ENCODE measurements around the gene RNPEPL1.

The RNPEPL1 gene

GRCh38 chr2:240582781-240583180, 14.5 kb downstream of the RNPEPL1 start (continued):
- TF ChIP-seq TCF7L2 (IDR thresholded peaks at IDR 0.05; ENCODE audit: borderline replicate concordance, low read depth, low read length) (no peak), INSM2 (tag by site-specific recombination; IDR thresholded peaks at IDR 0.05) (no peak)

DNA sequence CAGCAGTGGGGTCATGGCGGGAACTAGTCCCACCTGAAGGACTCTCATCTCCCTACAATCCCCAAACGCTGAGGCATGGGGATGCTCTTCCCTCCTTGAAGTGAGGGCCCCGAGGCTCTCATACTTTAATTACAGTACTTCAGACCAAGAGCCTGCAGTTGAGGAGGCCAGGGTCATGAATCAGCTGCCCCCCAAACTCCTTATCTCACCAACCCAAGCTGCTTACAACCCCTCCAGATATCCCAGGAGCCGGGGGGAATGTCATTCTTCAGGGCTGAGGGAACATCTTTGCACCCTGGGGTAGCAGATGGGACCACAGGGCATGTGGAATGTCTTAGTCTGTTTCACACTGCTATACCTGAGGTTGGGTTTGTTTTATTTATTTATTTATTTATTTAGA, 15.5 kb downstream of the RNPEPL1 start:
- Histone ChIP-seq H3K4me3 (ENCODE audit: low read depth, low read length) (no peak overlapping the region), H3K27ac (ENCODE audit: extremely low read depth, low read depth, low read length) (no peak overlapping the region), H3K36me3 (ENCODE audit: control insufficient read depth in 2 of 2, insufficient read depth in 1 of 2, low read length in 2 of 2) (peaks cover 0 to 19% of the 10 kb centered on the region in 2 experiments; a peak in 1 of 3 replicates), H3K9me3 (ENCODE audit: control insufficient read depth, insufficient read depth, low read depth, low read length) (no peaks in the 10 kb centered on the region), H3K4me1 (ENCODE audit: control insufficient read depth, insufficient read depth, low read length) (peaks cover 21% of the 10 kb centered on the region)
- CTCF ChIA-PET, result interaction anchor here (0.6 to 5.5 kb wide), 2 partner anchors 17 to 351 kb away, joined by 5 to 34 read pairs; no protein-coding TSS in a partner anchor
- POLR2A ChIA-PET, result no interaction called here
- TF ChIP-seq ZNF221 (tag by site-specific recombination; IDR thresholded peaks at IDR 0.05; ENCODE audit: borderline replicate concordance) (no peak), ZNF660 (tag by site-specific recombination; IDR thresholded peaks at IDR 0.05) (no peak), ZNF664 (tag by site-specific recombination; IDR thresholded peaks at IDR 0.05) (no peak), ZNF112 (tag by site-specific recombination; IDR thresholded peaks at IDR 0.05) (no peak), PATZ1 (tag by site-specific recombination; IDR thresholded peaks at IDR 0.05) (no peak), ZNF114 (tag by site-specific recombination; IDR thresholded peaks at IDR 0.05) (no peak), SALL2 (tag by site-specific recombination; IDR thresholded peaks at IDR 0.05; ENCODE audit: borderline replicate concordance) (no peak), ZSCAN23 (tag by site-specific recombination; IDR thresholded peaks at IDR 0.05) (no peak), GLI2 (tag by site-specific recombination; IDR thresholded peaks at IDR 0.05; ENCODE audit: borderline replicate concordance, low read depth) (no peak), MZF1 (tag by site-specific recombination; IDR thresholded peaks at IDR 0.05; ENCODE audit: borderline replicate concordance) (no peak), ZNF362 (tag by site-specific recombination; IDR thresholded peaks at IDR 0.05) (no peak), HOXC10 (CRISPR knock-in tag; IDR thresholded peaks at IDR 0.05) (no peak), ZNF24 (tag by site-specific recombination; IDR thresholded peaks at IDR 0.05) (no peak), KLF10 (tag by site-specific recombination; IDR thresholded peaks at IDR 0.05) (no peak), ZNF776 (tag by site-specific recombination; IDR thresholded peaks at IDR 0.05; ENCODE audit: borderline replicate concordance) (no peak), ZNF10 (tag by site-specific recombination; IDR thresholded peaks at IDR 0.05) (no peak), ZNF621 (tag by site-specific recombination; IDR thresholded peaks at IDR 0.05) (no peak), ZNF626 (tag by site-specific recombination; IDR thresholded peaks at IDR 0.05) (no peak), ZNF274 (IDR thresholded peaks at IDR 0.05; ENCODE audit: low read length) (no peak), ZNF274 (tag by site-specific recombination; IDR thresholded peaks at IDR 0.05; ENCODE audit: borderline replicate concordance) (no peak)
